Gastrocnemius medialis (tissue), 4 donors: Measurements from ENCODE around the gene PRELID3B. TPM values are rescaled to one million over a fixed set of nuclear protein-coding genes. Genes with fewer than 3 reads are reported as not detected.

Experiments used
- ATAC-seq, 2 donors: fragments of 150-250 bp; one replicate each; pipeline ENCODE4 v1.9.1; 2016
- DNase-seq, 2 donors: peaks; one replicate each; pipeline ENCODE4 v3.0.0-alpha.2; 2019
- H3K27ac ChIP-seq, 4 donors: fragments of 200-600 bp; sonication (generic); 1 replicate in 1 of 4; 2 replicates in 3 of 4; pipeline ENCODE4 v1.5.1; 2016 to 2018; ENCODE audit warnings: mild to moderate bottlenecking in 2 of 4, moderate library complexity in 1 of 4
- H3K27me3 ChIP-seq, 3 donors: fragments of 200-600 bp; sonication (generic) in 2 of 3; 1 replicate in 1 of 3; 2 replicates in 2 of 3; pipeline versions ENCODE4 v1.5.1 to v1.6.0; 2016 to 2019; ENCODE audit warnings: mild to moderate bottlenecking in 1 of 3, moderate library complexity in 1 of 3
- H3K36me3 ChIP-seq, 2 donors: fragments of 200-600 bp; sonication (generic) in 1 of 2; one replicate each; pipeline ENCODE4 v1.5.1; 2017 to 2018
- H3K4me1 ChIP-seq, 2 donors: fragments of 200-600 bp; sonication (generic) in 1 of 2; one replicate each; pipeline ENCODE4 v1.5.1; 2016 to 2017; ENCODE audit warnings: mild to moderate bottlenecking in 2 of 2
- H3K4me3 ChIP-seq, 4 donors: fragments of 200-600 bp; sonication (generic) in 3 of 4; 1 replicate in 1 of 4; 2 replicates in 3 of 4; pipeline ENCODE4 v1.5.1; 2016 to 2019; ENCODE audit warnings: mild to moderate bottlenecking in 2 of 4
- H3K9me3 ChIP-seq, 3 donors: fragments of 200-600 bp; sonication (generic) in 2 of 3; 1 replicate in 1 of 3; 2 replicates in 2 of 3; pipeline ENCODE4 v1.5.1; 2016 to 2019
- POLR2A ChIP-seq, 2 donors: fragments of 450-650 bp; IDR thresholded peaks; one replicate each; pipeline ENCODE4 v1.6.1; 2017; ENCODE audit warnings: antibody characterized with exemption in 2 of 2, mild to moderate bottlenecking in 2 of 2, moderate library complexity in 2 of 2
- in situ Hi-C, 4 donors: fragments of 200-750 bp; cut with MboI; loops; one replicate each; pipeline versions ENCODE4 v1.15.0 to v1.8.0; 2017; ENCODE audit warnings: low sequenced_read_pairs in 4 of 4
- intact Hi-C: fragments of 100-400 bp; cut with DNase I; formaldehyde crosslinking; loops from one replicate; pipeline ENCODE4 v1.15.1; 2023; ENCODE audit warnings: low total_unique reads
- total RNA-seq, 4 donors: library from RNA; depleted of rRNA; stranded (reverse); fragments of >200 nt; gene quantifications; one replicate each; pipeline versions ENCODE4 v1.1.0 to v1.2.3, GENCODE V29; 2016
- TF ChIP-seq, protein P1 (sequence below), 5 experiments: fragments of 450-650 bp in 3 of 5; fragments of 200-600 bp in 2 of 5; sonication (generic) in 2 of 5; IDR thresholded peaks in 4 of 5; conservative IDR thresholded peaks in 1 of 5; 1 replicate in 4 of 5; 2 replicates in 1 of 5; pipeline ENCODE4 v1.5.1; 2016 to 2019; ENCODE audit warnings: antibody characterized with exemption in 5 of 5, mild to moderate bottlenecking in 3 of 5, moderate library complexity in 3 of 5

Gene PRELID3B
- total RNA-seq = 10 to 100 TPM; 31.6 to 41.3 (median 35.1) TPM

- Histone ChIP-seq H3K4me3 (peak within 1 kb of the TSS; percentile 83 to 96 (median 86)), H3K36me3 (peaks cover 0 to 11% of the 10 kb centered on the region in 2 donors), H3K27me3 (no peaks in the 10 kb centered on the region), H3K27ac (peak within 1 kb of the TSS; percentile 84 to 92 (median 90)), H3K9me3 (no peaks in the 10 kb centered on the region), H3K4me1 (peaks cover 28 to 30% of the 10 kb centered on the region in 2 donors)
- intact Hi-C loops (loop anchor here (1.0 to 10.0 kb wide), 4 partner anchors 10 to 637 kb away; partner anchors contain the start of genes ATP5F1E and NPEPL1), in situ Hi-C loops (loop anchor here in 1 of 4 donors (10.0 to 25.0 kb wide), 2 partner anchors 157 to 355 kb away; partner anchors contain the start of gene NPEPL1)
- TF ChIP-seq, protein P1, sequence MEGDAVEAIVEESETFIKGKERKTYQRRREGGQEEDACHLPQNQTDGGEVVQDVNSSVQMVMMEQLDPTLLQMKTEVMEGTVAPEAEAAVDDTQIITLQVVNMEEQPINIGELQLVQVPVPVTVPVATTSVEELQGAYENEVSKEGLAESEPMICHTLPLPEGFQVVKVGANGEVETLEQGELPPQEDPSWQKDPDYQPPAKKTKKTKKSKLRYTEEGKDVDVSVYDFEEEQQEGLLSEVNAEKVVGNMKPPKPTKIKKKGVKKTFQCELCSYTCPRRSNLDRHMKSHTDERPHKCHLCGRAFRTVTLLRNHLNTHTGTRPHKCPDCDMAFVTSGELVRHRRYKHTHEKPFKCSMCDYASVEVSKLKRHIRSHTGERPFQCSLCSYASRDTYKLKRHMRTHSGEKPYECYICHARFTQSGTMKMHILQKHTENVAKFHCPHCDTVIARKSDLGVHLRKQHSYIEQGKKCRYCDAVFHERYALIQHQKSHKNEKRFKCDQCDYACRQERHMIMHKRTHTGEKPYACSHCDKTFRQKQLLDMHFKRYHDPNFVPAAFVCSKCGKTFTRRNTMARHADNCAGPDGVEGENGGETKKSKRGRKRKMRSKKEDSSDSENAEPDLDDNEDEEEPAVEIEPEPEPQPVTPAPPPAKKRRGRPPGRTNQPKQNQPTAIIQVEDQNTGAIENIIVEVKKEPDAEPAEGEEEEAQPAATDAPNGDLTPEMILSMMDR (IDR thresholded peaks at IDR 0.05 in 4 of 5, conservative IDR thresholded peaks at IDR 0.05 in 1 of 5) = peak in 1 of 5 experiments; percentile 8
- TF ChIP-seq POLR2A (IDR thresholded peaks at IDR 0.05) = peak; percentile 67 to 74
- DNase-seq = peak in 1 of 2 donors; percentile 26
- peak; percentile 42 to 43 for ATAC-seq
These were observed at the start of gene PRELID3B for GRCh38 chr20:59042151-59042795. Gene PRELID3B, minus strand, starts transcription at chr20:59042786. Its CDS starts 56 bp downstream, at chr20:59042730.

GRCh38 chr20:59087829-59088433 is 45.3 kb upstream of the PRELID3B start:
- Histone ChIP-seq H3K4me3 (no peak overlapping the region), H3K27ac (no peak overlapping the region), H3K36me3 (no peaks in the 10 kb centered on the region), H3K9me3 (no peaks in the 10 kb centered on the region), H3K4me1 (peaks cover 0 to 5% of the 10 kb centered on the region in 2 donors), H3K27me3 (no peaks in the 10 kb centered on the region)
- peak; percentile 46 to 65 for DNase-seq
- TF ChIP-seq, protein P1 (IDR thresholded peaks at IDR 0.05 in 4 of 5, conservative IDR thresholded peaks at IDR 0.05 in 1 of 5) = peak; percentile 64 to 94 (median 82)
- TF ChIP-seq POLR2A (IDR thresholded peaks at IDR 0.05) = no peak
- intact Hi-C loops = loop anchor here (1.0 to 5.0 kb wide), 4 partner anchors 119 to 314 kb away; no protein-coding TSS in a partner anchor
- ATAC-seq = peak; percentile 54 to 72
- in situ Hi-C loops = loop anchor here (5.0 to 25.0 kb wide), 4 partner anchors 119 to 324 kb away; no protein-coding TSS in a partner anchor

DNA sequence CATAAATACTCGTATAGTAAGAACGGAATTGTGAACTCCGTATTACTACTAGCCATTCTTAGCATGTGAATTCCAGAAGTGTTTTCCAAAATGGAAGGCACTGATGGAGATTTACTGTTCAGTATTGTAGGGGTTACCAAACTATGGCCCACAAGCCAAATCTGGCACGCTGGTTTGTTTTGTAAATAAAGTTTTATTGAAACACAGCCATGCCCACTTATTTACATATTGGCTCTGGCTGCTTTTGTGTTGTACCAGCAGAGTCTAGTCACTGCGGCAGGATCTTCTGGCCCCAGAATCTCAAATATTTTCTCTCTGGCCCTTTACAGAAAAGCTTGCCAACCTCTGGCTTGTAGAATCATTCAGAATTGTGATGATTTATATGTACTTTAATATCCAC is 44.3 kb upstream of the PRELID3B start:
- Histone ChIP-seq H3K27ac (no peak overlapping the region), H3K4me1 (peaks cover 0 to 5% of the 10 kb centered on the region in 2 donors), H3K4me3 (no peak overlapping the region), H3K27me3 (no peaks in the 10 kb centered on the region), H3K36me3 (no peaks in the 10 kb centered on the region), H3K9me3 (no peaks in the 10 kb centered on the region)
- no peak for ATAC-seq
- DNase-seq = no peak
- intact Hi-C loops = loop anchor here (1.0 to 5.0 kb wide), 3 partner anchors 120 to 315 kb away; no protein-coding TSS in a partner anchor
- in situ Hi-C loops = loop anchor here (5.0 to 25.0 kb wide), 4 partner anchors 120 to 325 kb away; no protein-coding TSS in a partner anchor
- TF ChIP-seq, protein P1 (IDR thresholded peaks at IDR 0.05 in 4 of 5, conservative IDR thresholded peaks at IDR 0.05 in 1 of 5) = no peak
- TF ChIP-seq POLR2A (IDR thresholded peaks at IDR 0.05) = no peak

DNA sequence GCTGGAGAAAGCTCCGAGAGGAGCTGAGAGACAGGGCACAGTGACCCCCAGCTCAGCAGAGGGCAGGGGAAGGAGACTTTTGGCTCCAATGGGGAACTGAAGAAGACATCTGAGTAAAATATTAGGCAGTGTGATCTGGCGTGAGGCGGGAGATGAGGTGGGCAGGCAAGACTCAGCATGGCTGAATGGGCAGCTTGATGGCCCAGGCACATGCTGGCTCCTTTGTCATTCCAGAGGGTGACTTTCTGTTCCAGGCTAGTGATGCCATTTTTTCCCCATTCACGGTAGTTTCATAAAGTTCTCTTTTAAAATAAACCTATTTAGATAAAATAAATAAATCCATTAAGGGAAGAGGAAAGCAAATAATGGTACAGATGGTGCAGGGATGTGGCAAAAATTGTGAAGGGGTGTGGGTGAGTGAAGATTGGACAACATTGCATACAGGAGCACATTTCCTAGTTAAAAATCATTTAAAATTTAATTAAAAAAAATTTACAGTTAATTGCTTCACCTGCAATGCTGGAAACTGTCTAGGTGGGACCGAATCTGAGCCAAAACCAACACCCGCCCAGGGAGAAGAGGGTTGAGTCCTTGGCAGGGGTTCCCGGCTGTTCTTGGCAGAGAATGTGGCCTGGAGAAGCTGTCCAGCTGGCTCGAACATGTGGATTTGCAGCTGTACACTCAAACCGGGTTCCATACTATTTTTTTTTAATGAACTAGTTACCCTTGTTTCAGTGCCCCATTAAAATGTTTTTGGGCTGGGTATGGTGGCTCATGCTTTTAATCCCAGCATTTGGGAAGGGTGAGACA is 41.7 kb upstream of the PRELID3B start:
- intact Hi-C loops = no loop called here
- no peaks in the 10 kb centered on the region for H3K36me3 ChIP-seq
- in situ Hi-C loops = loop anchor here in 2 of 4 donors (10.0 to 25.0 kb wide), 2 partner anchors 131 to 328 kb away; no protein-coding TSS in a partner anchor
- ATAC-seq (no peak), DNase-seq (no peak)
- peaks cover 0 to 5% of the 10 kb centered on the region in 2 donors for H3K4me1 ChIP-seq
- H3K27ac ChIP-seq = no peak overlapping the region
- no peak for TF ChIP-seq POLR2A (IDR thresholded peaks at IDR 0.05)
- TF ChIP-seq, protein P1 (IDR thresholded peaks at IDR 0.05 in 4 of 5, conservative IDR thresholded peaks at IDR 0.05 in 1 of 5) = no peak
- H3K27me3 ChIP-seq = no peaks in the 10 kb centered on the region
- no peak overlapping the region for H3K4me3 ChIP-seq
- no peaks in the 10 kb centered on the region for H3K9me3 ChIP-seq
